Neural progenitor cell (in vitro differentiated cells): Measurements from ENCODE around the gene OR10R2.

ENCODE experiments used
- EZH2 ChIP-seq: fragments of 200-600 bp; sonication (generic); IDR thresholded peaks from 2 replicates; pipeline ENCODE4 v1.6.1; 2017; ENCODE audit warnings: antibody characterized with exemption, mild to moderate bottlenecking, moderate library complexity
- EZH2phosphoT487 ChIP-seq: fragments of 200-600 bp; sonication (generic); IDR thresholded peaks from 2 replicates; pipeline ENCODE4 v1.6.1; 2017; ENCODE audit warnings: antibody characterized with exemption
- TF ChIP-seq, protein P1 (sequence below): fragments of 200-600 bp; sonication (generic); IDR thresholded peaks from 2 replicates; pipeline ENCODE4 v1.5.1; 2017; ENCODE audit warnings: antibody characterized with exemption, mild to moderate bottlenecking

DNA sequence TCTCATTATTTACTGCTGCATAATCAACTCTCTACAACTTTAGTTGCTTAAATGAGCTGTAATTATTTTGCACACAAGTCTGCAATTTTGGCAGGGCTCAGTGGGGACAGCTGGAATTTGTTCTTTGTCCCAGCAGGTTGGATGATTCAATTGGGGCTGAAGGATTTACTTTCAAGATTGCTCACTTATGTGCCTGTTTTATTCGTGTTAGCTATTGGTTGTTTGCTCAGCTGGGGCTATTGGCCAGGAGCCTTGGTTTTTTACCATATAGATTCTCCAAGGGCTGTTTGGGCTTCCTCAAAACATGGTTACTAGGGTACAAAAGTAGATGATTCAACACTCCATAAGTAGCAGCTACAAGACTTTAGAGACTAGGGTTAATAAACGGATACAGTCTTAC is 13.4 kb downstream of the OR10R2 start:
- TF ChIP-seq, protein P1, sequence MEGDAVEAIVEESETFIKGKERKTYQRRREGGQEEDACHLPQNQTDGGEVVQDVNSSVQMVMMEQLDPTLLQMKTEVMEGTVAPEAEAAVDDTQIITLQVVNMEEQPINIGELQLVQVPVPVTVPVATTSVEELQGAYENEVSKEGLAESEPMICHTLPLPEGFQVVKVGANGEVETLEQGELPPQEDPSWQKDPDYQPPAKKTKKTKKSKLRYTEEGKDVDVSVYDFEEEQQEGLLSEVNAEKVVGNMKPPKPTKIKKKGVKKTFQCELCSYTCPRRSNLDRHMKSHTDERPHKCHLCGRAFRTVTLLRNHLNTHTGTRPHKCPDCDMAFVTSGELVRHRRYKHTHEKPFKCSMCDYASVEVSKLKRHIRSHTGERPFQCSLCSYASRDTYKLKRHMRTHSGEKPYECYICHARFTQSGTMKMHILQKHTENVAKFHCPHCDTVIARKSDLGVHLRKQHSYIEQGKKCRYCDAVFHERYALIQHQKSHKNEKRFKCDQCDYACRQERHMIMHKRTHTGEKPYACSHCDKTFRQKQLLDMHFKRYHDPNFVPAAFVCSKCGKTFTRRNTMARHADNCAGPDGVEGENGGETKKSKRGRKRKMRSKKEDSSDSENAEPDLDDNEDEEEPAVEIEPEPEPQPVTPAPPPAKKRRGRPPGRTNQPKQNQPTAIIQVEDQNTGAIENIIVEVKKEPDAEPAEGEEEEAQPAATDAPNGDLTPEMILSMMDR = no peak
- TF ChIP-seq EZH2phosphoT487 (no peak), EZH2 (no peak)
